CD4-positive, CD25-positive, alpha-beta regulatory T cell (primary cell): ENCODE measurements around the gene KIF16B. TPM values are rescaled to one million over a fixed set of nuclear protein-coding genes. Genes with fewer than 3 reads are reported as not detected.

Source experiments
- ATAC-seq, 2 donors: fragments of 150-1000 bp; cut with Tn5 transposase; one replicate each; pipeline ENCODE4 v1.10.0; 2021; ENCODE audit warnings: low read depth in 2 of 2, moderate number of reproducible peaks in 2 of 2, moderate library complexity in 1 of 2
- DNase-seq, 3 donors: peaks; one replicate each; pipeline versions ENCODE4 v3.0.0 to v3.0.0-alpha.2; 2012 to 2022; ENCODE audit warnings: mixed read lengths in 1 of 3
- H3K27ac ChIP-seq: one replicate; pipeline ENCODE4 v1.7.0; 2013; ENCODE audit warnings: mild to moderate bottlenecking, low read length; ENCODE audit not compliant: insufficient read depth, poor library complexity, severe bottlenecking
- H3K27me3 ChIP-seq: one replicate; pipeline ENCODE4 v1.7.0; 2013; ENCODE audit warnings: low read length; ENCODE audit not compliant: control insufficient read depth, insufficient read depth
- H3K36me3 ChIP-seq: one replicate; pipeline ENCODE4 v1.7.0; 2013; ENCODE audit warnings: mild to moderate bottlenecking, low read length, moderate library complexity; ENCODE audit not compliant: control insufficient read depth, insufficient read depth
- H3K4me1 ChIP-seq: 2 replicates; pipeline ENCODE4 v1.7.0; 2013; ENCODE audit warnings: mild to moderate bottlenecking, low read length; ENCODE audit not compliant: insufficient read depth, control insufficient read depth, poor library complexity, severe bottlenecking
- H3K4me3 ChIP-seq: one replicate; pipeline ENCODE4 v1.7.0; 2013; ENCODE audit warnings: low read depth, mild to moderate bottlenecking, low read length, moderate library complexity
- H3K9me3 ChIP-seq, 2 experiments: 1 replicate in 1 of 2; 2 replicates in 1 of 2; pipeline ENCODE4 v1.7.0; 2013; ENCODE audit warnings: low read length in 2 of 2, mild to moderate bottlenecking in 1 of 2, moderate library complexity in 1 of 2; ENCODE audit not compliant: control insufficient read depth in 2 of 2
- H3K27ac Mint-ChIP-seq, 3 donors: one replicate each; pipeline ENCODE4 v1.8.0; 2020 to 2022; ENCODE audit warnings: mild to moderate bottlenecking in 3 of 3, mixed read lengths in 3 of 3, moderate library complexity in 2 of 3
- H3K27me3 Mint-ChIP-seq: one replicate; pipeline ENCODE4 v1.8.0; 2022; ENCODE audit warnings: mild to moderate bottlenecking, mixed read lengths
- H3K36me3 Mint-ChIP-seq: one replicate; pipeline ENCODE4 v1.8.0; 2020; ENCODE audit warnings: mixed read lengths
- H3K4me1 Mint-ChIP-seq, 4 donors: one replicate each; pipeline ENCODE4 v1.8.0; 2020 to 2022; ENCODE audit warnings: mixed read lengths in 4 of 4, mild to moderate bottlenecking in 1 of 4
- H3K4me3 Mint-ChIP-seq, 4 donors: one replicate each; pipeline ENCODE4 v1.8.0; 2020 to 2022; ENCODE audit warnings: mild to moderate bottlenecking in 4 of 4, mixed read lengths in 4 of 4, moderate library complexity in 3 of 4
- H3K9me3 Mint-ChIP-seq, 7 donors: one replicate each; pipeline ENCODE4 v1.8.0; 2020 to 2022; ENCODE audit warnings: mixed read lengths in 7 of 7, mild to moderate bottlenecking in 3 of 7, moderate library complexity in 2 of 7
- polyA plus RNA-seq, 4 donors: library from polyadenylated mRNA; unstranded; fragments of 300-500 nt; fragmentation: Illumina TruSeq; gene quantifications; one replicate each; pipeline ENCODE4 v1.2.3, GENCODE V29; 2021
- total RNA-seq: library from RNA; stranded (reverse); gene quantifications from one replicate; pipeline ENCODE4 v1.2.3, GENCODE V29; 2022

KIF16B gene
- total and polyA plus RNA-seq, 5 donors from 2014 or later = 3.1 to 5.2 (median 4.8) TPM

- H3K9me3 Mint-ChIP-seq = peaks cover 0 to 4% (median 0%) of the 10 kb centered on the region in 7 donors
- H3K4me3 ChIP-seq = no peak overlapping the region
- no peak overlapping the region for H3K27ac Mint-ChIP-seq
- no peaks in the 10 kb centered on the region for H3K36me3 ChIP-seq
- no peak overlapping the region for H3K27ac ChIP-seq
- H3K27me3 Mint-ChIP-seq = peaks cover 28% of the 10 kb centered on the region
- H3K4me3 Mint-ChIP-seq = no peak overlapping the region
- no peaks in the 10 kb centered on the region for H3K36me3 Mint-ChIP-seq
- peaks cover 8% of the 10 kb centered on the region for H3K27me3 ChIP-seq
- DNase-seq = no peak
- H3K4me1 Mint-ChIP-seq = no peaks in the 10 kb centered on the region
- H3K9me3 ChIP-seq = no peaks in the 10 kb centered on the region
- no peaks in the 10 kb centered on the region for H3K4me1 ChIP-seq
- no peak for ATAC-seq
Observed at GRCh38 chr20:16588241-16588640, 15.0 kb upstream of the KIF16B start.

GRCh38 chr20:16587066-16587465, 13.8 kb upstream of the KIF16B start:
- H3K4me3 ChIP-seq = no peak overlapping the region
- no peaks in the 10 kb centered on the region for H3K36me3 Mint-ChIP-seq
- peaks cover 5% of the 10 kb centered on the region for H3K27me3 ChIP-seq
- no peak overlapping the region for H3K4me3 Mint-ChIP-seq
- DNase-seq (no peak), ATAC-seq (no peak)
- no peaks in the 10 kb centered on the region for H3K36me3 ChIP-seq
- H3K27ac ChIP-seq = no peak overlapping the region
- H3K9me3 Mint-ChIP-seq = peaks cover 0 to 4% (median 0%) of the 10 kb centered on the region in 7 donors
- H3K4me1 ChIP-seq = no peaks in the 10 kb centered on the region
- H3K4me1 Mint-ChIP-seq = no peaks in the 10 kb centered on the region
- peaks cover 21% of the 10 kb centered on the region for H3K27me3 Mint-ChIP-seq
- no peak overlapping the region for H3K27ac Mint-ChIP-seq
- H3K9me3 ChIP-seq = no peaks in the 10 kb centered on the region

DNA sequence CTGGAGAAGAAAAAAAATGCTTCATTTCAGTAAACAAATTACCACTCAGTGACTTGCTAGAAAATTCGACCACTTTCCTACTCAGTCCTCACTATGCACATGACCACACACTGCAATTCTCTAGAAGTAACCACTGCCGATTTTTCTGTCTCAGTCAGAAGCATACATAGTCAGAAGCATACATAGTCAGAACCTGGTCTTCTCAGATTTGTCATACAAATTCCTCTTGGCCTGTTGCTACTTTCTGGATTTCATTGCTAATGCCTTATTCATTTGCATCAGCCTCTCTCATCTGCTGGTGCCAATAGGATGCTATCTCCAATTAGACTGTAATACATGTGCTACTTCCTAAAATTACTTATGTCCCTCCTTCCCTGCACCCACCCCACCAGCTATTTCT, 10.2 kb upstream of the KIF16B start:
- no peaks in the 10 kb centered on the region for H3K36me3 ChIP-seq
- H3K36me3 Mint-ChIP-seq = no peaks in the 10 kb centered on the region
- DNase-seq (no peak), ATAC-seq (no peak)
- H3K27me3 ChIP-seq = peaks cover 5% of the 10 kb centered on the region
- no peak overlapping the region for H3K27ac ChIP-seq
- H3K4me1 ChIP-seq = no peaks in the 10 kb centered on the region
- no peak overlapping the region for H3K27ac Mint-ChIP-seq
- no peaks in the 10 kb centered on the region for H3K4me1 Mint-ChIP-seq
- no peaks in the 10 kb centered on the region for H3K9me3 ChIP-seq
- no peak overlapping the region for H3K4me3 ChIP-seq
- no peak overlapping the region for H3K4me3 Mint-ChIP-seq
- peaks cover 0 to 4% (median 0%) of the 10 kb centered on the region in 7 donors for H3K9me3 Mint-ChIP-seq
- peaks cover 12% of the 10 kb centered on the region for H3K27me3 Mint-ChIP-seq

DNA sequence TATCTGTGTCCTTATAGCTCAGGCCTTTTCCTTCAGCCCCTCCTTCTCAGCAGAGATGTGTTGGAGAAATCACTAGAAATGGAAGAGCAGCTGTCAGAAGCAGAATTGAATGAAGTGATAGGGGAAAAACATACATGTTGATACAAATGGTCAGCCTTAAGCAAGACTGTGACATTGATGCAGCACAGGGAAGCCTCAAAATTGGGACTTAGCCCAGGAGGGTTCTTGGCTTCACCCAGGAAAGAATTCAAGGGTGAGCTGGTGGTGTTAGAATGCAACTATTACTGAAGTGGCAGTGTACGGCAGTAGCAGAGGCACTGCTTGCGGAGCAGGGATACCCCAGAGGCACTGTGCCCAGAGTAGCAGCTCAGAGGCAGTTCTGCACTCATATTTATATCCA, 8.0 kb upstream of the KIF16B start:
- Histone ChIP-seq H3K4me3 (no peak overlapping the region), H3K27ac (no peak overlapping the region), H3K27me3 (peaks cover 2% of the 10 kb centered on the region), H3K36me3 (no peaks in the 10 kb centered on the region), H3K9me3 (no peaks in the 10 kb centered on the region), H3K4me1 (no peaks in the 10 kb centered on the region)
- no peak for ATAC-seq
- no peak for DNase-seq
- Mint-ChIP-seq H3K27ac (peak overlapping the region in 1 of 3 donors; percentile 87), H3K27me3 (peaks cover 4% of the 10 kb centered on the region), H3K36me3 (no peaks in the 10 kb centered on the region), H3K9me3 (no peaks in the 10 kb centered on the region), H3K4me3 (no peak overlapping the region), H3K4me1 (peaks cover 0 to under 1% (median 0%) of the 10 kb centered on the region in 4 donors)

- no peak for ATAC-seq
- Histone ChIP-seq H3K27me3 (peaks cover 2% of the 10 kb centered on the region), H3K4me3 (no peak overlapping the region), H3K4me1 (peaks cover under 1% of the 10 kb centered on the region), H3K36me3 (no peaks in the 10 kb centered on the region), H3K9me3 (no peaks in the 10 kb centered on the region), H3K27ac (no peak overlapping the region)
- DNase-seq = no peak
- peaks cover 4% of the 10 kb centered on the region for H3K27me3 Mint-ChIP-seq
- H3K27ac Mint-ChIP-seq = no peak overlapping the region
- H3K9me3 Mint-ChIP-seq = no peaks in the 10 kb centered on the region
- H3K36me3 Mint-ChIP-seq = no peaks in the 10 kb centered on the region
- H3K4me1 Mint-ChIP-seq = peaks cover 0 to 6% (median under 1%) of the 10 kb centered on the region in 4 donors
- no peak overlapping the region for H3K4me3 Mint-ChIP-seq
Observed at GRCh38 chr20:16580620-16581019, 7.4 kb upstream of the KIF16B start.

- Histone ChIP-seq H3K9me3 (no peaks in the 10 kb centered on the region), H3K4me3 (no peak overlapping the region), H3K27me3 (peaks cover 2% of the 10 kb centered on the region), H3K4me1 (peaks cover 5% of the 10 kb centered on the region), H3K36me3 (no peaks in the 10 kb centered on the region), H3K27ac (no peak overlapping the region)
- no peak for ATAC-seq
- Mint-ChIP-seq H3K4me1 (peaks cover 2 to 11% (median 4%) of the 10 kb centered on the region in 4 donors), H3K36me3 (no peaks in the 10 kb centered on the region), H3K4me3 (no peak overlapping the region), H3K9me3 (no peaks in the 10 kb centered on the region), H3K27me3 (peaks cover 7% of the 10 kb centered on the region), H3K27ac (no peak overlapping the region)
- no peak for DNase-seq
Observed at GRCh38 chr20:16580147-16580546, 6.9 kb upstream of the KIF16B start.

DNA sequence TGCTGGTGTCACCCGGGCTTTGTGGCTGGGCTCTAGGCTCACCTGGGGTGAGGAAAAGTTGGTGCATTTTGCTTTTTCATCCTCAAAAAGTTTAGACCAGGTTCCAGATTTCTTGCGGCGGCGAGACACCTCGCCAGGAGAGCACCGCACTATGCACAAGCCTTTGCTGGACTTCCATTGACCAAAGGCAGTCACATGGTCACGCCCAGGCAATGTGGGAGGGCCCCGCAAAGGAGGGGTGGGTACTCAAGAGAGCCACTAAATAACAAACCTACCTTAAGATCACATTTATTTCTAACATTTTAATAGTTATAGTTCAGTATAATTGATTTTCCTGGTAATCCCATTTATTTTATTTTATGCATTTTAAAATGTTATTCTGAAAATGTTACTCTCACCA, 3.0 kb upstream of the KIF16B start:
- H3K4me3 Mint-ChIP-seq = peak overlapping the region in 1 of 4 donors; percentile 96

DNA sequence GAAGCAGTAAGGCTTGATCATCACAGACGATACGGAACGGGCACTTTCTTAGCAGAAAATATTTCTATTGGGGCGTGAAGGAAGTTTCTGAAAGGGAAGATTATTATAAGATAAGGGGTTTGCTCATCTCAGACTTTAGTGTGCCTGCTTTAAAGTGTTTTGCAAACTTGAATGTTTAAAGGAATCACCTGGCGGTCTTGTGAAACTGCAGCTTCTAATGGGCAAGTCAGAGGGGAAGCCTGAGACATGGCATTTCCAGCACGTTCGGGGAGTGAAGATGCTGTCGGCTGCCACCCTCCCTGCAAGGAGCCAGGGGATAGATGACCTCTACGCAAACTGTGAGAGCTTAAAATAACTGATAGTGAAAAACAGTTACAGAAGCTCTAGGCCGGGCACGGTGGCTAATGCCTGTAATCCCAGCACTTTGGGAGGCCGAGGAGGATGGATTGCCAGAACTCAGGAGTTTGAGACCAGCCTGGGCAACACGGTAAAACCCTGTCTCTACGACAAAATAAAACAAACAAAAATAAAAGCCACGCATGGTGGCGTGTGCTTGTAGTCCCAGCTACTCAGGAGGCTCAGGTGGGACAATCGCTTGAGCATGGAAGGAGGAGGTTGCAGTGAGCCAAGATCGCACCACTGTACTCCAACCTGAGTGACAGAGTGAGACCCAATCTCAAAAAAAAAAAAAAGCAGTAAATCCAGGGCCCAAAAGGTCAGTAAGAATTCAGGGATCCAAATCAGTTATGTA, 2.3 kb upstream of the KIF16B start:
- no peak overlapping the region for H3K27ac ChIP-seq
- H3K36me3 ChIP-seq = no peaks in the 10 kb centered on the region
- Mint-ChIP-seq H3K27me3 (peaks cover 4% of the 10 kb centered on the region), H3K4me3 (peak overlapping the region; percentile 82 to 96 (median 92)), H3K27ac (peak overlapping the region; percentile 0 to 87 (median 87)), H3K36me3 (no peaks in the 10 kb centered on the region), H3K4me1 (peaks cover 16 to 54% (median 33%) of the 10 kb centered on the region in 4 donors), H3K9me3 (peaks cover 0 to 2% (median 0%) of the 10 kb centered on the region in 7 donors)
- H3K27me3 ChIP-seq = no peaks in the 10 kb centered on the region
- H3K4me1 ChIP-seq = peaks cover 24% of the 10 kb centered on the region
- ATAC-seq (no peak), DNase-seq (no peak)
- no peaks in the 10 kb centered on the region for H3K9me3 ChIP-seq
- peak overlapping the region; percentile 90 for H3K4me3 ChIP-seq

More for the DNA sequence above, 3.0 kb upstream of the KIF16B start:
- ATAC-seq (no peak), DNase-seq (no peak)
- peaks cover 16 to 47% (median 26%) of the 10 kb centered on the region in 4 donors for H3K4me1 Mint-ChIP-seq
- H3K27me3 ChIP-seq = no peaks in the 10 kb centered on the region
- H3K4me3 ChIP-seq = no peak overlapping the region
- no peaks in the 10 kb centered on the region for H3K9me3 ChIP-seq
- no peak overlapping the region for H3K27ac Mint-ChIP-seq
- peaks cover 4% of the 10 kb centered on the region for H3K27me3 Mint-ChIP-seq
- peaks cover 24% of the 10 kb centered on the region for H3K4me1 ChIP-seq
- H3K36me3 ChIP-seq = no peaks in the 10 kb centered on the region
- H3K9me3 Mint-ChIP-seq = peaks cover 0 to 2% (median 0%) of the 10 kb centered on the region in 7 donors
- no peaks in the 10 kb centered on the region for H3K36me3 Mint-ChIP-seq
- no peak overlapping the region for H3K27ac ChIP-seq
